Ishikawa (cell line): ENCODE results near the gene AACS.

Experiments
- EGR1 ChIP-seq: IDR thresholded peaks from 2 replicates; pipeline ENCODE4 v1.6.1; 2012
- EP300 ChIP-seq: IDR thresholded peaks from 2 replicates; pipeline ENCODE4 v1.6.1; 2012; ENCODE audit warnings: borderline replicate concordance
- MAX ChIP-seq: IDR thresholded peaks from 2 replicates; pipeline ENCODE4 v1.6.1; 2012
- REST ChIP-seq: IDR thresholded peaks from 2 replicates; pipeline ENCODE4 v1.6.1; 2012; ENCODE audit warnings: low read depth, mild to moderate bottlenecking

GRCh38 chr12:125159702-125160101, 94.5 kb downstream of the AACS start:
- TF ChIP-seq REST (no peak), EP300 (no peak), EGR1 (no peak), MAX (no peak)
